CD4-positive, alpha-beta T cell (primary cell): ENCODE measurements around the gene TAS2R60. TPM values are rescaled to one million over a fixed set of nuclear protein-coding genes. Genes with fewer than 3 reads are reported as not detected.

Experiments used
- ATAC-seq: fragments of 200-7000 bp; cut with Tn5 transposase; one replicate; pipeline ENCODE4 v1.10.0; 2022; ENCODE audit warnings: mild to moderate bottlenecking; ENCODE audit not compliant: poor library complexity
- CTCF ChIA-PET: fragments of 350-600 bp; sonication (Branson Sonifier 250); formaldehyde crosslinking; loops from one replicate; lab custom pipeline; 2021; ENCODE audit warnings: antibody characterized with exemption, inconsistent platforms; lab: Charles Lee
- POLR2A ChIA-PET: fragments of 350-600 bp; sonication (Branson Sonifier 250); formaldehyde crosslinking; loops from one replicate; lab custom pipeline; 2021; ENCODE audit warnings: antibody characterized with exemption, inconsistent platforms; lab: Charles Lee
- DNase-seq, 14 experiments: peaks; one replicate each; pipeline ENCODE4 v3.0.0-alpha.2; 2013 to 2020; ENCODE audit warnings: mixed read lengths in 2 of 14
- H3K27ac ChIP-seq, 2 donors: one replicate each; pipeline versions ENCODE4 v1.5.1 to v1.7.0; 2013; ENCODE audit warnings: low read length in 2 of 2, low read depth in 1 of 2, mild to moderate bottlenecking in 1 of 2
- H3K27me3 ChIP-seq, 2 experiments: 1 replicate in 1 of 2; 2 replicates in 1 of 2; pipeline versions ENCODE4 v1.6.1 to v1.7.0; 2013; ENCODE audit warnings: low read length in 2 of 2, control low read depth in 1 of 2, mild to moderate bottlenecking in 1 of 2, moderate library complexity in 1 of 2; ENCODE audit not compliant: insufficient read depth in 2 of 2, control insufficient read depth in 1 of 2
- H3K36me3 ChIP-seq: one replicate; pipeline ENCODE4 v1.6.1; 2013; ENCODE audit warnings: low read length, control low read depth; ENCODE audit not compliant: insufficient read depth
- H3K4me1 ChIP-seq: one replicate; pipeline ENCODE4 v1.6.1; 2013; ENCODE audit warnings: low read length, control low read depth; ENCODE audit not compliant: insufficient read depth
- H3K4me3 ChIP-seq: one replicate; pipeline ENCODE4 v1.5.1; 2013; ENCODE audit warnings: mild to moderate bottlenecking, low read length, moderate library complexity
- H3K9me3 ChIP-seq, 2 experiments: 1 replicate in 1 of 2; 2 replicates in 1 of 2; pipeline versions ENCODE4 v1.6.1 to v1.7.0; 2013; ENCODE audit warnings: low read length in 2 of 2, mild to moderate bottlenecking in 2 of 2, control low read depth in 1 of 2, moderate library complexity in 1 of 2; ENCODE audit not compliant: control insufficient read depth in 1 of 2, insufficient read depth in 1 of 2
- H3K27ac Mint-ChIP-seq: one replicate; pipeline ENCODE4 v1.8.0; 2020; ENCODE audit warnings: mixed read lengths
- H3K27me3 Mint-ChIP-seq: one replicate; pipeline ENCODE4 v1.8.0; 2021; ENCODE audit warnings: mixed read lengths
- H3K36me3 Mint-ChIP-seq: one replicate; pipeline ENCODE4 v1.8.0; 2021; ENCODE audit warnings: low read depth, mixed read lengths
- H3K4me1 Mint-ChIP-seq: one replicate; pipeline ENCODE4 v1.8.0; 2021; ENCODE audit warnings: low read depth, mixed read lengths
- H3K4me3 Mint-ChIP-seq: one replicate; pipeline ENCODE4 v1.8.0; 2020; ENCODE audit warnings: mild to moderate bottlenecking, mixed read lengths
- H3K9me3 Mint-ChIP-seq: one replicate; pipeline ENCODE4 v1.8.0; 2020; ENCODE audit warnings: mixed read lengths
- intact Hi-C, 2 experiments: fragments of 100-400 bp; cut with DNase I in 1 of 2; cut with micrococcal nuclease in 1 of 2; formaldehyde crosslinking; loops; one replicate each; pipeline versions ENCODE4 v1.15.1 to v1.9.0; 2023 to 2025; cut with DNase I, micrococcal nuclease
- total RNA-seq, 174 experiments: library from RNA in 2 of 174; stranded (reverse) in 2 of 174; gene quantifications; one replicate each; pipeline ENCODE4 v1.2.3 and lab custom pipeline; 2021 to 2026
- TF ChIP-seq, protein P1 (sequence below): fragments of 200-600 bp; IDR thresholded peaks from one replicate; pipeline ENCODE4 v1.8.0; 2022; ENCODE audit warnings: antibody characterized with exemption, mild to moderate bottlenecking

Gene TAS2R60
- total RNA-seq, 2 experiments from 2014 or later, result 0.47 to 0.61 TPM

DNA sequence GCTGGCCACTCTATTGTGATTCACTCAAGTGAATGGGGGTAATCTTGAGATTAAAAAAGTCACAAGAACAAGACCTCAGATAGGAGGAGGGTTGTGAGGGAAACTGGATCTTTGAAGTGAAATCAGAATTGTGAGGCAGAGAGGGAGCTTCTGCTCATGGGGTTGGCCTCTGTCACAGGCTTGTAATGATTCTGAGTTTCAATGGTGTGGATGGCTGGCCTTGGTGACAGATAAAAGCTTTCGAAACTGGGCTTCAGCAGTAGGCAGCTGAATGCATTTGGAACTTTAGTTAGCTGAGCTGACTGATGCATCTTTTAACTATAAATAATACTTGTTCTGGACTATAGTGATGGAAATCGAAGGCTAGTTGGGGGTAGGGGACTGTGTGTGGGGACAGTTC lies 12.2 kb downstream of the TAS2R60 start:
- Mint-ChIP-seq H3K9me3 (no peaks in the 10 kb centered on the region), H3K4me3 (no peak overlapping the region), H3K27ac (no peak overlapping the region), H3K36me3 (peaks cover 49% of the 10 kb centered on the region), H3K27me3 (no peaks in the 10 kb centered on the region), H3K4me1 (peaks cover 23% of the 10 kb centered on the region)
- no peaks in the 10 kb centered on the region for H3K4me1 ChIP-seq
- H3K36me3 ChIP-seq, result no peaks in the 10 kb centered on the region
- intact Hi-C loops, result no loop called here
- no peak for DNase-seq
- no peak for ATAC-seq
- no peak overlapping the region for H3K4me3 ChIP-seq
- TF ChIP-seq, protein P1, sequence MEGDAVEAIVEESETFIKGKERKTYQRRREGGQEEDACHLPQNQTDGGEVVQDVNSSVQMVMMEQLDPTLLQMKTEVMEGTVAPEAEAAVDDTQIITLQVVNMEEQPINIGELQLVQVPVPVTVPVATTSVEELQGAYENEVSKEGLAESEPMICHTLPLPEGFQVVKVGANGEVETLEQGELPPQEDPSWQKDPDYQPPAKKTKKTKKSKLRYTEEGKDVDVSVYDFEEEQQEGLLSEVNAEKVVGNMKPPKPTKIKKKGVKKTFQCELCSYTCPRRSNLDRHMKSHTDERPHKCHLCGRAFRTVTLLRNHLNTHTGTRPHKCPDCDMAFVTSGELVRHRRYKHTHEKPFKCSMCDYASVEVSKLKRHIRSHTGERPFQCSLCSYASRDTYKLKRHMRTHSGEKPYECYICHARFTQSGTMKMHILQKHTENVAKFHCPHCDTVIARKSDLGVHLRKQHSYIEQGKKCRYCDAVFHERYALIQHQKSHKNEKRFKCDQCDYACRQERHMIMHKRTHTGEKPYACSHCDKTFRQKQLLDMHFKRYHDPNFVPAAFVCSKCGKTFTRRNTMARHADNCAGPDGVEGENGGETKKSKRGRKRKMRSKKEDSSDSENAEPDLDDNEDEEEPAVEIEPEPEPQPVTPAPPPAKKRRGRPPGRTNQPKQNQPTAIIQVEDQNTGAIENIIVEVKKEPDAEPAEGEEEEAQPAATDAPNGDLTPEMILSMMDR, result no peak
- ChIA-PET POLR2A (no interaction called here), CTCF (no interaction called here)
- no peaks in the 10 kb centered on the region for H3K9me3 ChIP-seq
- no peaks in the 10 kb centered on the region for H3K27me3 ChIP-seq
- H3K27ac ChIP-seq, result no peak overlapping the region

DNA sequence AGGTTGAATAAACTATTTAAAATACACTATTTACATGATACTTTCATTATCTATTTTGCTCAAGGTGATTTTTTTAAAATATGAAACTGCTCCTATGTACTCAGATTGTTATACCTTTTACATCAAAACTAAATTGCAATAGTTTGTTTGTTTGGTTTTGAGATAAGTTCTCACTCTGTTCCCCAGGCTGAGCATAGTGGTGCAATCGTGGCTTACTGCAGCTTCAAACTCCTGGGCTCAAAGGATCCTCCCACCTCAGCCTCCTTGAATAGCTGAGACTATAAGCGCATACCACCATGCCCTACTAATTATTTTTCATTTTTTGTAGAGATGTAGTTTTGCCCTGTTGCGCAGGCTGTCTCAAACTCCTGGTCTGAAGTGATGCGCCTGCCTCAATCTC lies 12.7 kb downstream of the TAS2R60 start:
- Mint-ChIP-seq H3K4me3 (no peak overlapping the region), H3K36me3 (peaks cover 53% of the 10 kb centered on the region), H3K9me3 (no peaks in the 10 kb centered on the region), H3K4me1 (peaks cover 23% of the 10 kb centered on the region), H3K27me3 (no peaks in the 10 kb centered on the region), H3K27ac (no peak overlapping the region)
- Histone ChIP-seq H3K4me1 (no peaks in the 10 kb centered on the region), H3K36me3 (no peaks in the 10 kb centered on the region), H3K27ac (no peak overlapping the region), H3K9me3 (peaks cover 0 to under 1% of the 10 kb centered on the region in 2 experiments), H3K4me3 (no peak overlapping the region), H3K27me3 (no peaks in the 10 kb centered on the region)
- intact Hi-C loops, result no loop called here
- ATAC-seq (no peak), DNase-seq (no peak)
- TF ChIP-seq, protein P1, result no peak
- ChIA-PET CTCF (no interaction called here), POLR2A (no interaction called here)

DNA sequence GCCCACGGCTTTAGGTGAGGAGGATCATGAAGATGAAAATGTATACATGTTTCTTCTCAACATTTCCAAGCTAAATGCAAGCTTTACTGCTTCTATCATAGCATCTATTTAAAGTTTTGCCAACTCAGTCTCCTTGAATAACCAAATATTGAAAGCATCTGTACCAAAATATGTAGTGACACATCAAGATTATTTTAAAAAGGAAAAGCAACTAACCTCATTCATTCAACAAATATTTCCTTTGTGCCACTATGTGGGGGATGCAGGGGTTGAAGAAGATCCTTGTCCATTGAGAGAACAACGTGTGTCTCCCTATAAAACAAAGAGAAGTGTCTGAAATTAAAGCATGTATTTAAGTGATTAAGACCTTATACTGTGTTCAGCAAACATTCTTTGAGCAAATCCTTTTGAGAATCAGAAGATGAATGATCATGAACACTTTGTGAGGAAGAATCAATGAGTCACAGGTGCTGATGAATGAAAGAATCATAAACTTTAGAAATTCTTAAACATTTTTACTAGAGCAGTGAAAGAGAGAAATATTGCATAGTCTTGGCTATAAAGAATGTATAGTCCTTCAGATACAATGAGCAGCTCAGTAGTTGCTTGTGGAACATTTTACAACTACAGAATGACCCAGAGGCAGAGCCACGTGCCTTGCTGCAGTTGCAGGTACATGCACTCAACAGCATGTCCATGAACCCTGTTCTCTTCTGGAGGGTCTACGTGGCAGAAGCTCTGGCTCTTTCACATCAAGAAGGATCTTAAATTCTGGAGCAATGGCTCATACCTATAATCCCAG lies 13.9 kb downstream of the TAS2R60 start:
- ChIA-PET POLR2A (no interaction called here), CTCF (no interaction called here)
- Mint-ChIP-seq H3K27me3 (no peaks in the 10 kb centered on the region), H3K4me1 (peaks cover 17% of the 10 kb centered on the region), H3K27ac (no peak overlapping the region), H3K9me3 (no peaks in the 10 kb centered on the region), H3K4me3 (no peak overlapping the region), H3K36me3 (peaks cover 57% of the 10 kb centered on the region)
- Histone ChIP-seq H3K36me3 (no peaks in the 10 kb centered on the region), H3K9me3 (peaks cover 0 to 3% of the 10 kb centered on the region in 2 experiments), H3K4me1 (no peaks in the 10 kb centered on the region), H3K4me3 (no peak overlapping the region), H3K27me3 (no peaks in the 10 kb centered on the region), H3K27ac (no peak overlapping the region)
- DNase-seq, result no peak
- no peak for ATAC-seq
- intact Hi-C loops, result no loop called here
- TF ChIP-seq, protein P1, result no peak
